H9 (cell line): ENCODE measurements around the gene SYNJ1. TPM values are rescaled to one million over a fixed set of nuclear protein-coding genes. Genes with fewer than 3 reads are reported as not detected.

Experiments used
- DNase-seq: peaks from one replicate; pipeline ENCODE4 v3.0.0-alpha.2; 2017
- H2AFZ ChIP-seq: one replicate; pipeline ENCODE4 v1.6.1; 2013; ENCODE audit warnings: mild to moderate bottlenecking, low read length, control low read depth, moderate library complexity
- H2AK5ac ChIP-seq: 2 replicates; pipeline ENCODE4 v1.6.1; 2013; ENCODE audit warnings: low read length, control low read depth, mixed read lengths; ENCODE audit not compliant: insufficient read length
- H2BK120ac ChIP-seq: one replicate; pipeline ENCODE4 v1.6.1; 2013; ENCODE audit warnings: low read depth, mild to moderate bottlenecking, low read length, control low read depth, inconsistent platforms; ENCODE audit not compliant: poor library complexity, severe bottlenecking
- H2BK12ac ChIP-seq: 2 replicates; pipeline ENCODE4 v1.6.1; 2013; ENCODE audit warnings: low read length, control low read depth, mixed read lengths, low read depth; ENCODE audit not compliant: insufficient read length
- H2BK15ac ChIP-seq: 2 replicates; pipeline ENCODE4 v1.6.1; 2013; ENCODE audit warnings: low read depth, low read length, control low read depth
- H2BK20ac ChIP-seq: one replicate; pipeline ENCODE4 v1.6.1; 2013; ENCODE audit warnings: low read depth, mild to moderate bottlenecking, low read length, control low read depth, inconsistent platforms; ENCODE audit not compliant: poor library complexity, severe bottlenecking
- H2BK5ac ChIP-seq: 2 replicates; pipeline ENCODE4 v1.6.1; 2013; ENCODE audit warnings: low read length, control low read depth, mixed read lengths; ENCODE audit not compliant: insufficient read length
- H3K14ac ChIP-seq: 2 replicates; pipeline ENCODE4 v1.6.1; 2013; ENCODE audit warnings: low read length, control low read depth; ENCODE audit not compliant: insufficient read depth
- H3K18ac ChIP-seq: 2 replicates; pipeline ENCODE4 v1.6.1; 2013; ENCODE audit warnings: low read depth, mild to moderate bottlenecking, mixed read lengths, low read length, control low read depth; ENCODE audit not compliant: insufficient read length
- H3K23ac ChIP-seq: 2 replicates; pipeline ENCODE4 v1.6.1; 2013; ENCODE audit warnings: low read length, control low read depth, mixed read lengths, low read depth; ENCODE audit not compliant: insufficient read length
- H3K23me2 ChIP-seq: 2 replicates; pipeline ENCODE4 v1.6.1; 2013; ENCODE audit warnings: low read depth, mild to moderate bottlenecking, mixed read lengths, low read length, control low read depth; ENCODE audit not compliant: insufficient read length, poor library complexity, severe bottlenecking
- H3K27ac ChIP-seq: 2 replicates; pipeline ENCODE4 v1.5.1; 2013; ENCODE audit warnings: low read length, control low read depth, mixed read lengths, low read depth; ENCODE audit not compliant: insufficient read length
- H3K27me3 ChIP-seq: 2 replicates; pipeline ENCODE4 v1.6.1; 2013; ENCODE audit warnings: low read length, control low read depth, inconsistent platforms; ENCODE audit not compliant: insufficient read depth
- H3K4ac ChIP-seq: 2 replicates; pipeline ENCODE4 v1.6.1; 2013; ENCODE audit warnings: low read depth, mild to moderate bottlenecking, control low read depth, inconsistent platforms, low read length, moderate library complexity
- H3K4me1 ChIP-seq: 2 replicates; pipeline ENCODE4 v1.6.1; 2013; ENCODE audit warnings: low read length, control low read depth, inconsistent platforms; ENCODE audit not compliant: insufficient read depth
- H3K4me2 ChIP-seq: 2 replicates; pipeline ENCODE4 v1.6.1; 2013; ENCODE audit warnings: low read length, control low read depth, mixed read lengths; ENCODE audit not compliant: insufficient read length, insufficient read depth
- H3K56ac ChIP-seq: 2 replicates; pipeline ENCODE4 v1.6.1; 2013; ENCODE audit warnings: low read depth, mild to moderate bottlenecking, mixed read lengths, low read length, control low read depth; ENCODE audit not compliant: insufficient read length
- H3K79me1 ChIP-seq: 2 replicates; pipeline ENCODE4 v1.6.1; 2013; ENCODE audit warnings: low read depth, mild to moderate bottlenecking, moderate library complexity, low read length, control low read depth, inconsistent platforms; ENCODE audit not compliant: insufficient read depth, poor library complexity, severe bottlenecking
- H3K79me2 ChIP-seq: 2 replicates; pipeline ENCODE4 v1.6.1; 2013; ENCODE audit warnings: low read length, control low read depth, inconsistent platforms; ENCODE audit not compliant: insufficient read depth
- H3K9ac ChIP-seq: 2 replicates; pipeline ENCODE4 v1.6.1; 2013; ENCODE audit warnings: low read length, control low read depth, mixed read lengths; ENCODE audit not compliant: insufficient read length; ENCODE audit errors: extremely low read depth
- H3K9me3 ChIP-seq: one replicate; pipeline ENCODE4 v1.6.1; 2013; ENCODE audit warnings: low read depth, low read length, inconsistent platforms; ENCODE audit not compliant: control insufficient read depth
- H3T11ph ChIP-seq: one replicate; pipeline ENCODE4 v1.6.1; 2013; ENCODE audit warnings: mild to moderate bottlenecking, low read length, control low read depth, inconsistent platforms
- H4K20me1 ChIP-seq: one replicate; pipeline ENCODE4 v1.6.1; 2013; ENCODE audit not compliant: control insufficient read depth, insufficient read length, insufficient read depth
- H4K5ac ChIP-seq: 2 replicates; pipeline ENCODE4 v1.6.1; 2013; ENCODE audit warnings: low read depth, mild to moderate bottlenecking, mixed read lengths, low read length, control low read depth; ENCODE audit not compliant: insufficient read length
- H4K8ac ChIP-seq: replicated peaks from 2 replicates; pipeline ENCODE4 v1.6.1; 2013; ENCODE audit warnings: low read length, control low read depth, mixed read lengths, low read depth; ENCODE audit not compliant: insufficient read length
- H4K91ac ChIP-seq: 2 replicates; pipeline ENCODE4 v1.6.1; 2013; ENCODE audit warnings: low read depth, mild to moderate bottlenecking, moderate library complexity, mixed read lengths, low read length, control low read depth; ENCODE audit not compliant: insufficient read length
- H3K27ac Mint-ChIP-seq, 3 experiments: 2 replicates in 2 of 3; 3 replicates in 1 of 3; pipeline ENCODE4 v1.8.0; 2020 to 2021; ENCODE audit warnings: mixed read lengths in 3 of 3, mild to moderate bottlenecking in 1 of 3, moderate library complexity in 1 of 3
- H3K27me3 Mint-ChIP-seq: 2 replicates; pipeline ENCODE4 v1.8.0; 2021; ENCODE audit warnings: low read depth, mild to moderate bottlenecking, moderate library complexity, mixed read lengths
- H3K36me3 Mint-ChIP-seq, 3 experiments: 2 replicates in 2 of 3; 3 replicates in 1 of 3; pipeline ENCODE4 v1.8.0; 2020 to 2021; ENCODE audit warnings: low read depth in 3 of 3, mixed read lengths in 3 of 3; ENCODE audit not compliant: insufficient read depth in 1 of 3
- H3K4me1 Mint-ChIP-seq, 2 experiments: 2 replicates each; pipeline ENCODE4 v1.8.0; 2020; ENCODE audit warnings: mixed read lengths in 2 of 2
- H3K4me3 Mint-ChIP-seq, 2 experiments: 2 replicates in 1 of 2; 3 replicates in 1 of 2; pipeline ENCODE4 v1.8.0; 2020 to 2021; ENCODE audit warnings: mild to moderate bottlenecking in 2 of 2, mixed read lengths in 2 of 2, moderate library complexity in 1 of 2
- H3K9me3 Mint-ChIP-seq, 2 experiments: 2 replicates in 1 of 2; 3 replicates in 1 of 2; pipeline ENCODE4 v1.8.0; 2020; ENCODE audit warnings: mild to moderate bottlenecking in 2 of 2, mixed read lengths in 2 of 2, moderate library complexity in 1 of 2
- CTCF ChIP-seq: fragments of 200-600 bp; sonication (generic); conservative IDR thresholded peaks from 3 replicates; pipeline ENCODE4 v1.8.0; 2021; ENCODE audit warnings: antibody characterized with exemption, mild to moderate bottlenecking
- WGBS: extraction: QIAGEN DNeasy Blood & Tissue Kit; methylation state at CpG from one replicate; pipeline ENCODE4 v1.1.7; 2013; ENCODE audit warnings: missing lambda C conversion rate, low lambda C conversion rate, mixed read lengths; ENCODE audit not compliant: insufficient read length; ENCODE audit errors: extremely low coverage; 5-methylcytosine and 5-hydroxymethylcytosine counted together
- total RNA-seq: library from RNA; stranded (reverse); gene quantifications from 2 replicates; pipeline ENCODE4 v1.2.1, GENCODE V29; 2021

SYNJ1 gene
- total RNA-seq, 1 experiment from 2014 or later, result 7.1 TPM

DNA sequence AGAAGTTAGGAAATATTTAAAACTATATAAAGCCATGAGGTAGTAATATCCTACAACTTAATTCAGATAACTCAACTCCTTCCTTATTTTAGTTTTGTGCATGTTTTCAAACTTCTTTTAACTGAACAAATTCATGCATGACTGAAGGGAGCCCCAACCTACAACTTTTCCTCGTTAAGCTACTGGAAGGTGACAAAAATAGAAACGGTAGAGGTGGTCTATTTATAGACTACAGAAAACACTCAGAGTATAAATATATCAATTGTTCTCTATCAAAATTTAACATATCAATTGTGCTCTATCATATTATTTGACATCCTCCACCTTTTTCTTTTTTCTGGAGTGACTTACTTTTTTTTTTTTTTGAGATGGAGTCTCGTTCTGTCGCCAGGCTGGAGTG lies 16.8 kb downstream of the SYNJ1 start:
- no peak for DNase-seq
- no peaks in the 10 kb centered on the region for H3K27me3 ChIP-seq
- no peak overlapping the region for H3K9ac ChIP-seq
- WGBS, result no CpG with 5 or more reads among the region's 4 CpGs
- no peaks in the 10 kb centered on the region for H3K23me2 ChIP-seq
- no peak overlapping the region for H3K56ac ChIP-seq
- no peaks in the 10 kb centered on the region for H3K9me3 Mint-ChIP-seq
- H4K91ac ChIP-seq, result no peak overlapping the region
- no peak overlapping the region for H3T11ph ChIP-seq
- no peak overlapping the region for H2AFZ ChIP-seq
- no peaks in the 10 kb centered on the region for H3K36me3 Mint-ChIP-seq
- H3K4me1 Mint-ChIP-seq, result peaks cover 0 to 4% of the 10 kb centered on the region in 2 experiments; a peak in 1 of 4 replicates
- H4K5ac ChIP-seq, result no peak overlapping the region
- no peak overlapping the region for H2BK120ac ChIP-seq
- H3K4me2 ChIP-seq, result no peak overlapping the region
- no peak overlapping the region for H3K4me3 Mint-ChIP-seq
- no peaks in the 10 kb centered on the region for H3K27me3 Mint-ChIP-seq
- H2BK15ac ChIP-seq, result no peak overlapping the region
- H3K4ac ChIP-seq, result no peak overlapping the region
- H3K27ac Mint-ChIP-seq, result no peak overlapping the region
- no peak overlapping the region for H3K27ac ChIP-seq
- H2BK12ac ChIP-seq, result no peak overlapping the region
- no peaks in the 10 kb centered on the region for H3K79me1 ChIP-seq
- no peak overlapping the region for H4K8ac ChIP-seq
- H3K79me2 ChIP-seq, result no peaks in the 10 kb centered on the region
- no peak overlapping the region for H2AK5ac ChIP-seq
- H4K20me1 ChIP-seq, result no peaks in the 10 kb centered on the region
- no peak overlapping the region for H3K14ac ChIP-seq
- no peak overlapping the region for H3K18ac ChIP-seq
- H3K4me1 ChIP-seq, result no peaks in the 10 kb centered on the region
- H3K23ac ChIP-seq, result no peak overlapping the region
- H2BK5ac ChIP-seq, result no peak overlapping the region
- H3K9me3 ChIP-seq, result no peaks in the 10 kb centered on the region
- H2BK20ac ChIP-seq, result no peak overlapping the region
- TF ChIP-seq CTCF, result no peak
